OCI-LY1 (cell line): Measurements from ENCODE around the gene CCDC71L.

Experiments used
- EZH2 ChIP-seq: fragments of 200-600 bp; sonication (generic), shearing (Covaris generic); IDR thresholded peaks from 2 replicates; pipeline ENCODE4 v1.8.0; 2017; ENCODE audit warnings: borderline replicate concordance, mixed run types, mild to moderate bottlenecking, antibody characterized with exemption, low read length, moderate library complexity, mixed read lengths
- TF ChIP-seq, protein P1 (sequence below): fragments of 200-600 bp; sonication (generic), shearing (Covaris generic); IDR thresholded peaks from 2 replicates; pipeline ENCODE4 v1.5.1; 2017; ENCODE audit warnings: mild to moderate bottlenecking, antibody characterized with exemption, low read length, moderate library complexity, mixed read lengths

DNA sequence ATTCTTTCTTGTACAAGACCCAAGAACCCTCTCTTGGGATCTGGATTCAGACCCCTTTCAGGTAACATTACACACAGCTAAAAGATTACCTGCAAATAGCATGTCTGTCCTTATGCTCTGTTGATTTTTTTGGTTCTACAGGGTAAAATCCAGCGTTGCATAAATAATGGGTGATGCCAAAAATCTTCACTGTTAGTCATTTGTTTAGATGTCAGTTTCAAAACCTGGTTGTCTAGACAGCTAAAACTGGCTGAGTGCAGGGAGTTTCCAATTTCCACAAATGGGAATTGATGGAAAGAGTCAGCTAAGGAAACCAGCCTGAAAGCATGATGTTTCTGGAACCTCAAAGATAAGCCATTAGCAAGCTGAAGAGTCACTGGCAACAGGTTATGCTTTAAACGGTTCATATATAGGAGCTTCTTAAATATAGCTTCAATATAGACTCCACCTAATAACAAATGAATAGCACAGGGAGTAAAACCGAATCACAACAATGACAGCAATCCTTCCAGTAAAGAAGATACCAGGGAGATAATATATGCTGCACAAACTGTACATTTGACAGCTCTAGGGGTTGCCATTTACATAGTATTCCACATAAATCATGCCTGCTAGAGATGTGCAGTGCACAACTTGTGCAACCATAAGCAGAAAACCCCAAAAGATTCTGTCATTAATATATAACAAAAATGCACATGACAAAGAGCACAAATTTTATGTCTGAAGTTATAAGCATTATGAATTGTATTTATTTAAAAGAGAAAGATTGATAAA lies 20.4 kb downstream of the CCDC71L start:
- TF ChIP-seq, protein P1, sequence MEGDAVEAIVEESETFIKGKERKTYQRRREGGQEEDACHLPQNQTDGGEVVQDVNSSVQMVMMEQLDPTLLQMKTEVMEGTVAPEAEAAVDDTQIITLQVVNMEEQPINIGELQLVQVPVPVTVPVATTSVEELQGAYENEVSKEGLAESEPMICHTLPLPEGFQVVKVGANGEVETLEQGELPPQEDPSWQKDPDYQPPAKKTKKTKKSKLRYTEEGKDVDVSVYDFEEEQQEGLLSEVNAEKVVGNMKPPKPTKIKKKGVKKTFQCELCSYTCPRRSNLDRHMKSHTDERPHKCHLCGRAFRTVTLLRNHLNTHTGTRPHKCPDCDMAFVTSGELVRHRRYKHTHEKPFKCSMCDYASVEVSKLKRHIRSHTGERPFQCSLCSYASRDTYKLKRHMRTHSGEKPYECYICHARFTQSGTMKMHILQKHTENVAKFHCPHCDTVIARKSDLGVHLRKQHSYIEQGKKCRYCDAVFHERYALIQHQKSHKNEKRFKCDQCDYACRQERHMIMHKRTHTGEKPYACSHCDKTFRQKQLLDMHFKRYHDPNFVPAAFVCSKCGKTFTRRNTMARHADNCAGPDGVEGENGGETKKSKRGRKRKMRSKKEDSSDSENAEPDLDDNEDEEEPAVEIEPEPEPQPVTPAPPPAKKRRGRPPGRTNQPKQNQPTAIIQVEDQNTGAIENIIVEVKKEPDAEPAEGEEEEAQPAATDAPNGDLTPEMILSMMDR: no peak
- no peak for TF ChIP-seq EZH2
